ENCODE measurements around the gene MYO1D. TPM values are rescaled to one million over a fixed set of nuclear protein-coding genes. Genes with fewer than 3 reads are reported as not detected.

Gene MYO1D
- total and polyA plus RNA-seq, 4 donors, result 4.5 to 22.9 (median 13.3) TPM

- Histone ChIP-seq H3K4me1 (ENCODE audit: control insufficient read depth in 4 of 4, insufficient read depth in 4 of 4, low read length in 3 of 4) (peaks cover 0 to 15% (median 7%) of the 10 kb centered on the region in 4 donors), H3K9me3 (ENCODE audit: control insufficient read depth in 4 of 4, low read length in 3 of 4) (no peaks in the 10 kb centered on the region), H3K4me3 (ENCODE audit: low read depth in 1 of 3, low read length in 3 of 3) (peak overlapping the region in 2 of 3 donors; percentile 20 to 50), H3K27me3 (ENCODE audit: control insufficient read depth in 4 of 4, insufficient read depth in 4 of 4, low read length in 3 of 4) (no peaks in the 10 kb centered on the region), H3K9ac (ENCODE audit: low read depth in 1 of 2, low read length in 2 of 2) (no peak overlapping the region), H3K36me3 (ENCODE audit: control insufficient read depth in 4 of 4, insufficient read depth in 3 of 4, low read depth in 1 of 4, low read length in 3 of 4) (no peaks in the 10 kb centered on the region), H3K27ac (ENCODE audit: low read depth in 1 of 2, low read length in 2 of 2) (peak overlapping the region; percentile 16 to 46)
- no peak for TF ChIP-seq FOXA1 (IDR thresholded peaks at IDR 0.05)
- TF ChIP-seq MAX (IDR thresholded peaks at IDR 0.05), result no peak
- TF ChIP-seq CTCF (IDR thresholded peaks at IDR 0.05; ENCODE audit: low read depth, low read length, missing input control), result no peak
- no peak for TF ChIP-seq FOXA2 (IDR thresholded peaks at IDR 0.05)
- TF ChIP-seq TAF1 (conservative IDR thresholded peaks at IDR 0.05), result no peak
- no peak for TF ChIP-seq ATF3 (IDR thresholded peaks at IDR 0.05)
- no peak for TF ChIP-seq SP1 (IDR thresholded peaks at IDR 0.05)
- no peak for TF ChIP-seq RAD21 (IDR thresholded peaks at IDR 0.05)
- TF ChIP-seq ZBTB33 (IDR thresholded peaks at IDR 0.05), result no peak
- TF ChIP-seq REST (IDR thresholded peaks at IDR 0.05), result no peak
- WGBS, result 51% methylated on average over 2 of the region's 2 CpGs
- DNase-seq (ENCODE audit: low spot score), result no peak
Observed at GRCh38 chr17:32828822-32829221, 48.1 kb downstream of the MYO1D start.

- Histone ChIP-seq H3K27ac (ENCODE audit: low read depth in 1 of 2, low read length in 2 of 2) (no peak overlapping the region), H3K4me3 (ENCODE audit: low read depth in 1 of 3, low read length in 3 of 3) (no peak overlapping the region), H3K36me3 (ENCODE audit: control insufficient read depth in 4 of 4, insufficient read depth in 3 of 4, low read depth in 1 of 4, low read length in 3 of 4) (no peaks in the 10 kb centered on the region), H3K27me3 (ENCODE audit: control insufficient read depth in 4 of 4, insufficient read depth in 4 of 4, low read length in 3 of 4) (no peaks in the 10 kb centered on the region), H3K9ac (ENCODE audit: low read depth in 1 of 2, low read length in 2 of 2) (no peak overlapping the region), H3K9me3 (ENCODE audit: control insufficient read depth in 4 of 4, low read length in 3 of 4) (no peaks in the 10 kb centered on the region), H3K4me1 (ENCODE audit: control insufficient read depth in 4 of 4, insufficient read depth in 4 of 4, low read length in 3 of 4) (peaks cover 0 to 15% (median 7%) of the 10 kb centered on the region in 4 donors)
- no peak for DNase-seq (ENCODE audit: low spot score)
- TF ChIP-seq YY1 (IDR thresholded peaks at IDR 0.05) (no peak), HNF4G (IDR thresholded peaks at IDR 0.05) (no peak), TAF1 (conservative IDR thresholded peaks at IDR 0.05) (no peak), CTCF (IDR thresholded peaks at IDR 0.05; ENCODE audit: low read depth, low read length, missing input control) (no peak), SP1 (IDR thresholded peaks at IDR 0.05) (no peak), HNF4A (conservative IDR thresholded peaks at IDR 0.05) (no peak), NR2F2 (IDR thresholded peaks at IDR 0.05) (no peak), REST (IDR thresholded peaks at IDR 0.05) (no peak), ZBTB33 (IDR thresholded peaks at IDR 0.05) (no peak), RXRA (IDR thresholded peaks at IDR 0.05) (no peak), MAX (IDR thresholded peaks at IDR 0.05) (no peak)
Observed at GRCh38 chr17:32827227-32827626, 49.7 kb downstream of the MYO1D start.

Measured in liver (tissue), 9 donors.